Activated T-helper 2 cell treated with anti-CD3 and anti-CD28 coated beads, Interferon-gamma antibody, Interleukin-2, Interleukin-4, amounts not matched to agents 10 μg/mL and 5 μg/mL and 100 μg/mL, durations not matched to agents 14 hours and 24 hours and 36 hours (primary cell): Measurements from ENCODE around the gene FBXO48. TPM values are rescaled to one million over a fixed set of nuclear protein-coding genes. Genes with fewer than 3 reads are reported as not detected.

Source experiments
- DNase-seq: peaks from one replicate; pipeline ENCODE4 v3.0.0; 2021; ENCODE audit warnings: low spot score
- H3K27ac Mint-ChIP-seq: one replicate; pipeline ENCODE4 v1.8.0; 2021; ENCODE audit warnings: mixed read lengths
- H3K27me3 Mint-ChIP-seq: one replicate; pipeline ENCODE4 v1.8.0; 2021; ENCODE audit warnings: low read depth, mixed read lengths
- H3K36me3 Mint-ChIP-seq: one replicate; pipeline ENCODE4 v1.8.0; 2021; ENCODE audit warnings: low read depth, mixed read lengths
- H3K4me1 Mint-ChIP-seq: one replicate; pipeline ENCODE4 v1.8.0; 2021; ENCODE audit warnings: low read depth, mixed read lengths
- H3K4me3 Mint-ChIP-seq: one replicate; pipeline ENCODE4 v1.8.0; 2021; ENCODE audit warnings: low read depth, mild to moderate bottlenecking, moderate library complexity, mixed read lengths
- H3K9me3 Mint-ChIP-seq: one replicate; pipeline ENCODE4 v1.8.0; 2021; ENCODE audit warnings: mixed read lengths
- intact Hi-C: fragments of 100-400 bp; cut with micrococcal nuclease; formaldehyde crosslinking; loops from one replicate; pipeline ENCODE4 v1.15.1; 2023
- total RNA-seq: library from RNA; stranded (reverse); gene quantifications from 2 replicates; pipeline ENCODE4 v1.2.3, GENCODE V29; 2022

Gene FBXO48
- total RNA-seq, 1 donor from 2014 or later: 1.3 TPM

GRCh38 chr2:68466361-68466777 lies 725 bp downstream of the FBXO48 start:
- Mint-ChIP-seq H3K4me3 (peak overlapping the region; percentile 95), H3K4me1 (peaks cover 44% of the 10 kb centered on the region), H3K27me3 (no peaks in the 10 kb centered on the region), H3K36me3 (no peaks in the 10 kb centered on the region), H3K9me3 (no peaks in the 10 kb centered on the region), H3K27ac (peak overlapping the region; percentile 94)
- intact Hi-C loops: loop anchor here (2.0 to 10.0 kb wide), 8 partner anchors 186 to 921 kb away; partner anchors contain the start of genes ANTXR1, GFPT1 and PNO1
- peak; percentile 58 for DNase-seq

GRCh38 chr2:68465081-68465916 lies 1.8 kb downstream of the FBXO48 start:
- no peaks in the 10 kb centered on the region for H3K27me3 Mint-ChIP-seq
- peak overlapping the region; percentile 95 for H3K4me3 Mint-ChIP-seq
- peak overlapping the region; percentile 94 for H3K27ac Mint-ChIP-seq
- intact Hi-C loops: loop anchor here (1.0 to 10.0 kb wide), 5 partner anchors 56 to 922 kb away; partner anchors contain the start of genes ANTXR1 and GFPT1
- no peaks in the 10 kb centered on the region for H3K9me3 Mint-ChIP-seq
- DNase-seq: peak; percentile 51
- H3K36me3 Mint-ChIP-seq: no peaks in the 10 kb centered on the region
- H3K4me1 Mint-ChIP-seq: peaks cover 39% of the 10 kb centered on the region

- Mint-ChIP-seq H3K27ac (peak overlapping the region; percentile 26), H3K36me3 (no peaks in the 10 kb centered on the region), H3K4me3 (no peak overlapping the region)
Observed at GRCh38 chr2:68464651-68465050, 2.4 kb downstream of the FBXO48 start.

GRCh38 chr2:68463287-68463877 lies 3.7 kb downstream of the FBXO48 start:
- Mint-ChIP-seq H3K4me3 (no peak overlapping the region), H3K36me3 (no peaks in the 10 kb centered on the region), H3K9me3 (no peaks in the 10 kb centered on the region), H3K4me1 (peaks cover 25% of the 10 kb centered on the region), H3K27ac (no peak overlapping the region), H3K27me3 (no peaks in the 10 kb centered on the region)
- intact Hi-C loops: loop anchor here (1.0 to 10.0 kb wide), 4 partner anchors 252 to 591 kb away; partner anchors contain the start of gene ANTXR1
- DNase-seq: no peak

More at GRCh38 chr2:68464651-68465050, 2.4 kb downstream of the FBXO48 start:
- Mint-ChIP-seq H3K27me3 (no peaks in the 10 kb centered on the region), H3K4me1 (peaks cover 34% of the 10 kb centered on the region), H3K9me3 (no peaks in the 10 kb centered on the region)
- no peak for DNase-seq
- intact Hi-C loops: loop anchor here (1.0 to 10.0 kb wide), 5 partner anchors 56 to 923 kb away; partner anchors contain the start of genes ANTXR1 and GFPT1

GRCh38 chr2:68458981-68459380 lies 8.1 kb downstream of the FBXO48 start:
- no peaks in the 10 kb centered on the region for H3K36me3 Mint-ChIP-seq
- peaks cover 2% of the 10 kb centered on the region for H3K4me1 Mint-ChIP-seq

GRCh38 chr2:68456198-68456597 lies 10.9 kb downstream of the FBXO48 start:
- intact Hi-C loops: no loop called here
- peaks cover 4% of the 10 kb centered on the region for H3K4me1 Mint-ChIP-seq
- no peak overlapping the region for H3K4me3 Mint-ChIP-seq
- no peaks in the 10 kb centered on the region for H3K36me3 Mint-ChIP-seq
- DNase-seq: no peak
- H3K9me3 Mint-ChIP-seq: no peaks in the 10 kb centered on the region
- H3K27me3 Mint-ChIP-seq: no peaks in the 10 kb centered on the region
- no peak overlapping the region for H3K27ac Mint-ChIP-seq

More at GRCh38 chr2:68458981-68459380, 8.1 kb downstream of the FBXO48 start:
- no peak overlapping the region for H3K4me3 Mint-ChIP-seq
- DNase-seq: no peak
- no peak overlapping the region for H3K27ac Mint-ChIP-seq
- H3K27me3 Mint-ChIP-seq: no peaks in the 10 kb centered on the region
- no peaks in the 10 kb centered on the region for H3K9me3 Mint-ChIP-seq
- intact Hi-C loops: no loop called here

GRCh38 chr2:68454719-68455118 lies 12.4 kb downstream of the FBXO48 start:
- intact Hi-C loops: no loop called here
- no peak overlapping the region for H3K4me3 Mint-ChIP-seq
- H3K27ac Mint-ChIP-seq: no peak overlapping the region
- peaks cover 4% of the 10 kb centered on the region for H3K4me1 Mint-ChIP-seq
- no peak for DNase-seq
- no peaks in the 10 kb centered on the region for H3K36me3 Mint-ChIP-seq
- no peaks in the 10 kb centered on the region for H3K9me3 Mint-ChIP-seq
- H3K27me3 Mint-ChIP-seq: no peaks in the 10 kb centered on the region

- intact Hi-C loops: no loop called here
- Mint-ChIP-seq H3K4me1 (peaks cover 4% of the 10 kb centered on the region), H3K27me3 (no peaks in the 10 kb centered on the region), H3K36me3 (no peaks in the 10 kb centered on the region), H3K27ac (no peak overlapping the region), H3K4me3 (no peak overlapping the region), H3K9me3 (no peaks in the 10 kb centered on the region)
- no peak for DNase-seq
Observed at GRCh38 chr2:68453761-68454360, 13.2 kb downstream of the FBXO48 start.

GRCh38 chr2:68452158-68452900 lies 14.8 kb downstream of the FBXO48 start:
- no peak overlapping the region for H3K4me3 Mint-ChIP-seq
- H3K4me1 Mint-ChIP-seq: peaks cover 2% of the 10 kb centered on the region
- H3K9me3 Mint-ChIP-seq: no peaks in the 10 kb centered on the region
- intact Hi-C loops: no loop called here
- H3K27me3 Mint-ChIP-seq: no peaks in the 10 kb centered on the region
- no peak overlapping the region for H3K27ac Mint-ChIP-seq
- no peaks in the 10 kb centered on the region for H3K36me3 Mint-ChIP-seq
- no peak for DNase-seq

- peaks cover 2% of the 10 kb centered on the region for H3K4me1 Mint-ChIP-seq
- no peak overlapping the region for H3K27ac Mint-ChIP-seq
- peaks cover 2% of the 10 kb centered on the region for H3K27me3 Mint-ChIP-seq
- H3K4me3 Mint-ChIP-seq: no peak overlapping the region
- no peaks in the 10 kb centered on the region for H3K9me3 Mint-ChIP-seq
- DNase-seq: peak; percentile 26
- intact Hi-C loops: loop anchor here (10.0 kb wide), 2 partner anchors 164 to 294 kb away; partner anchors contain the start of gene PNO1
- no peaks in the 10 kb centered on the region for H3K36me3 Mint-ChIP-seq
Observed at GRCh38 chr2:68448671-68449653, 18.1 kb downstream of the FBXO48 start.

- H3K4me1 Mint-ChIP-seq: no peaks in the 10 kb centered on the region
- intact Hi-C loops: loop anchor here (10.0 kb wide), 2 partner anchors 162 to 292 kb away; partner anchors contain the start of gene PNO1
- no peak overlapping the region for H3K27ac Mint-ChIP-seq
- no peaks in the 10 kb centered on the region for H3K9me3 Mint-ChIP-seq
- no peak overlapping the region for H3K4me3 Mint-ChIP-seq
- no peaks in the 10 kb centered on the region for H3K36me3 Mint-ChIP-seq
- no peak for DNase-seq
- peaks cover 8% of the 10 kb centered on the region for H3K27me3 Mint-ChIP-seq
Observed at GRCh38 chr2:68447118-68447517, 20.0 kb downstream of the FBXO48 start.
